ENCODE measurements around the gene KLHL42. TPM values are rescaled to one million over a fixed set of nuclear protein-coding genes. Genes with fewer than 3 reads are reported as not detected.
A peak's percentile ranks its signal among the peaks of the same experiment; 100 is the strongest.

KLHL42 gene
- total RNA-seq, 1 experiment from 2014 or later: 35.8 TPM

DNA sequence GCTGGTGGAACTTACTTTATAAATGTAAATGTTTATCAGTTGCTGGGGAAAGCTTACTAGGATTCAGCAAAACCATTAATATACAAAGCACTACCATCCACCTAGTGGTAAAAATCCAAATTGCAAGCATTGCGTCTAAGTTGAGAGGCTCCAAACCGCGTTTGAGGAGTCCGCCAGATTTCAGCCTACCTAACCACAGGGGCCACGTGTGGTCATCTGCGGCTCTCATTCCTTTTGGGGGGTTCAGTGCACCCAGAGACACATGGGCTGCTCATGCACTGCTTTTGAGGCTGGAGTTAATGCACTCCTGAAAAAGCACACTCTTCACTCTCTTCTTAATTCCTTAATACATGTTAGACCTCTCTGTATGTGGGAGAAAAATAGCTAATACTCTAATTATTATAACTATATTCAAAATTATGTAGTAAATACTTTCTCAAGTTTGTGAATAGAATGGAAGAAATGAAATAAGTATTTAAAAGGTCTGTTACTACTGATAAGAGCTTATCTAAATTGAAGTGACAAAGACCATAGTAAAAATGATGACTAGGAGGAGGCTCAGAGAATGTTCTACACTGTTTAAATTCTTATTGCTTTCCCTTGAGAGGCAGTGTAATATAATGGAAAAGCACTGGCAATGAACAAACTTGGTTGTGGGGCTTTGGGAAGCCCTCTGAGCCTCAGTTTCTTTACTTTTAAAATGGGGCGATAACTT is 41.4 kb downstream of the KLHL42 start:
- no peak overlapping the region for H3K27ac Mint-ChIP-seq
- H2AFZ ChIP-seq (ENCODE audit: low read length): peak overlapping the region; percentile 77

More for the DNA sequence above, 41.4 kb downstream of the KLHL42 start:
- no peak overlapping the region for H4K8ac ChIP-seq (replicated peaks; ENCODE audit: insufficient read length, low read depth, low read length)
- no peak overlapping the region for H3K9ac ChIP-seq (ENCODE audit: extremely low read depth, insufficient read length, low read length)
- no peak overlapping the region for H3K4ac ChIP-seq (ENCODE audit: low read depth, low read length)
- no peak overlapping the region for H3K56ac ChIP-seq (ENCODE audit: insufficient read length, low read depth, low read length)
- no peak overlapping the region for H2BK12ac ChIP-seq (ENCODE audit: insufficient read length, low read depth, low read length)
- no peak overlapping the region for H4K91ac ChIP-seq (ENCODE audit: insufficient read length, low read depth, low read length)
- H2BK15ac ChIP-seq (ENCODE audit: low read depth, low read length): no peak overlapping the region
- H3K27ac ChIP-seq (ENCODE audit: insufficient read length, low read depth, low read length): no peak overlapping the region
- H4K5ac ChIP-seq (ENCODE audit: insufficient read length, low read depth, low read length): no peak overlapping the region
- H3K27me3 Mint-ChIP-seq (ENCODE audit: low read depth): no peaks in the 10 kb centered on the region
- no peaks in the 10 kb centered on the region for H3K4me1 ChIP-seq (ENCODE audit: insufficient read depth, low read length)
- H3K4me1 Mint-ChIP-seq: 0 out of 4 replicates have a peak, but pooled peaks cover 0 to 6% of the 10 kb centered on the region in 2 experiments
- no CpG with 5 or more reads among the region's 7 CpGs for WGBS (ENCODE audit: extremely low coverage, insufficient read length, low lambda C conversion rate)
- TF ChIP-seq CTCF (conservative IDR thresholded peaks at IDR 0.05): peak; percentile 82
- no peak overlapping the region for H3T11ph ChIP-seq (ENCODE audit: low read length)
- H3K14ac ChIP-seq (ENCODE audit: insufficient read depth, low read length): no peak overlapping the region
- no peak overlapping the region for H2BK120ac ChIP-seq (ENCODE audit: low read depth, low read length, poor library complexity, severe bottlenecking)
- H3K23me2 ChIP-seq (ENCODE audit: insufficient read length, low read depth, low read length, poor library complexity, severe bottlenecking): no peaks in the 10 kb centered on the region
- H3K23ac ChIP-seq (ENCODE audit: insufficient read length, low read depth, low read length): no peak overlapping the region
- no peak overlapping the region for H3K18ac ChIP-seq (ENCODE audit: insufficient read length, low read depth, low read length)
- peak; percentile 61 for DNase-seq
- H2BK5ac ChIP-seq (ENCODE audit: insufficient read length, low read length): no peak overlapping the region
- no peaks in the 10 kb centered on the region for H3K79me2 ChIP-seq (ENCODE audit: insufficient read depth, low read length)
- H3K27me3 ChIP-seq (ENCODE audit: insufficient read depth, low read length): no peaks in the 10 kb centered on the region
- H3K9me3 Mint-ChIP-seq: peaks cover 0 to 4% of the 10 kb centered on the region in 2 experiments; a peak in 3 of 5 replicates
- no peak overlapping the region for H3K4me2 ChIP-seq (ENCODE audit: insufficient read depth, insufficient read length, low read length)
- no peaks in the 10 kb centered on the region for H4K20me1 ChIP-seq (ENCODE audit: control insufficient read depth, insufficient read depth, insufficient read length)
- H2AK5ac ChIP-seq (ENCODE audit: insufficient read length, low read length): no peak overlapping the region
- H3K36me3 Mint-ChIP-seq (ENCODE audit: insufficient read depth in 1 of 3, low read depth in 3 of 3): peaks cover 0 to 11% (median 0%) of the 10 kb centered on the region in 3 experiments; a peak in 1 of 7 replicates
- no peak overlapping the region for H3K4me3 Mint-ChIP-seq
- no peaks in the 10 kb centered on the region for H3K79me1 ChIP-seq (ENCODE audit: insufficient read depth, low read depth, low read length, poor library complexity, severe bottlenecking)
- no peak overlapping the region for H2BK20ac ChIP-seq (ENCODE audit: low read depth, low read length, poor library complexity, severe bottlenecking)
- no peaks in the 10 kb centered on the region for H3K9me3 ChIP-seq (ENCODE audit: control insufficient read depth, low read depth, low read length)

All from H9 (cell line).